Fibroblast of lung (primary cell): ENCODE data around the gene MORC4.

Experiments
- EZH2 ChIP-seq: IDR thresholded peaks from 2 replicates; pipeline ENCODE4 v1.5.1; 2012; ENCODE audit warnings: low read length, control low read depth, mild to moderate bottlenecking; ENCODE audit errors: missing control alignments
- TF ChIP-seq, protein P1 (sequence below), 2 donors: IDR thresholded peaks in 1 of 2; conservative IDR thresholded peaks in 1 of 2; 1 replicate in 1 of 2; 2 replicates in 1 of 2; pipeline ENCODE4 v1.5.1; 2011 to 2012; ENCODE audit warnings: low read length in 2 of 2, control low read depth in 1 of 2, inconsistent platforms in 1 of 2, low read depth in 1 of 2, mild to moderate bottlenecking in 1 of 2

GRCh38 chrX:106995678-106996077 is 4.3 kb downstream of the MORC4 start:
- TF ChIP-seq, protein P1, sequence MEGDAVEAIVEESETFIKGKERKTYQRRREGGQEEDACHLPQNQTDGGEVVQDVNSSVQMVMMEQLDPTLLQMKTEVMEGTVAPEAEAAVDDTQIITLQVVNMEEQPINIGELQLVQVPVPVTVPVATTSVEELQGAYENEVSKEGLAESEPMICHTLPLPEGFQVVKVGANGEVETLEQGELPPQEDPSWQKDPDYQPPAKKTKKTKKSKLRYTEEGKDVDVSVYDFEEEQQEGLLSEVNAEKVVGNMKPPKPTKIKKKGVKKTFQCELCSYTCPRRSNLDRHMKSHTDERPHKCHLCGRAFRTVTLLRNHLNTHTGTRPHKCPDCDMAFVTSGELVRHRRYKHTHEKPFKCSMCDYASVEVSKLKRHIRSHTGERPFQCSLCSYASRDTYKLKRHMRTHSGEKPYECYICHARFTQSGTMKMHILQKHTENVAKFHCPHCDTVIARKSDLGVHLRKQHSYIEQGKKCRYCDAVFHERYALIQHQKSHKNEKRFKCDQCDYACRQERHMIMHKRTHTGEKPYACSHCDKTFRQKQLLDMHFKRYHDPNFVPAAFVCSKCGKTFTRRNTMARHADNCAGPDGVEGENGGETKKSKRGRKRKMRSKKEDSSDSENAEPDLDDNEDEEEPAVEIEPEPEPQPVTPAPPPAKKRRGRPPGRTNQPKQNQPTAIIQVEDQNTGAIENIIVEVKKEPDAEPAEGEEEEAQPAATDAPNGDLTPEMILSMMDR (conservative IDR thresholded peaks at IDR 0.05 in 1 of 2, IDR thresholded peaks at IDR 0.05 in 1 of 2; ENCODE audit: low read depth in 1 of 2, low read length in 2 of 2): no peak
- no peak for TF ChIP-seq EZH2
